ENCODE measurements around the gene NAA50.

- TF ChIP-seq LEF1 (IDR thresholded peaks at IDR 0.05; ENCODE audit: borderline replicate concordance) (no peak), BHLHE40 (IDR thresholded peaks at IDR 0.05; ENCODE audit: borderline replicate concordance) (no peak), FOXA1 (IDR thresholded peaks at IDR 0.05) (no peak), L3MBTL2 (conservative IDR thresholded peaks at IDR 0.05) (no peak), ARNT (IDR thresholded peaks at IDR 0.05) (no peak), FOXK2 (IDR thresholded peaks at IDR 0.05) (no peak), FOXM1 (IDR thresholded peaks at IDR 0.05; ENCODE audit: borderline replicate concordance) (no peak), SUZ12 (IDR thresholded peaks at IDR 0.05) (no peak), SP1 (IDR thresholded peaks at IDR 0.05) (no peak), PKNOX1 (IDR thresholded peaks at IDR 0.05) (no peak)
Measured at GRCh38 chr3:113791381-113791780, 45.3 kb upstream of the NAA50 start.

Measured in HEK293T (cell line).